Choroid plexus epithelial cell (primary cell): ENCODE measurements around the gene SH3PXD2A.

ENCODE experiments used
- DNase-seq: peaks from one replicate; pipeline ENCODE4 v3.0.0-alpha.2; 2010; ENCODE audit warnings: low read depth
- H3K4me3 ChIP-seq: 2 replicates; pipeline ENCODE4 v1.5.1; 2011; ENCODE audit warnings: low read depth, mild to moderate bottlenecking, control low read depth, low read length, moderate library complexity
- CTCF ChIP-seq: conservative IDR thresholded peaks from 2 replicates; pipeline ENCODE4 v1.5.1; 2011; ENCODE audit warnings: low read depth, mild to moderate bottlenecking, control low read depth, inconsistent platforms, low read length, moderate library complexity

SH3PXD2A gene

GRCh38 chr10:103855424-103855823 is at the start of gene SH3PXD2A:
Gene SH3PXD2A, minus strand, starts transcription at chr10:103855576. Its CDS starts 310 bp downstream, at chr10:103855266.
- peak within 1 kb of the TSS; percentile 54 for H3K4me3 ChIP-seq
- TF ChIP-seq CTCF, result no peak
- no peak for DNase-seq

GRCh38 chr10:103901299-103901698 is 45.9 kb upstream of the SH3PXD2A start:
- no peak for TF ChIP-seq CTCF
- no peak overlapping the region for H3K4me3 ChIP-seq
- no peak for DNase-seq

- no peak for DNase-seq
- no peak for TF ChIP-seq CTCF
- H3K4me3 ChIP-seq, result no peak overlapping the region
Measured at GRCh38 chr10:103899312-103899711, 43.9 kb upstream of the SH3PXD2A start.

GRCh38 chr10:103897241-103897774 is 41.9 kb upstream of the SH3PXD2A start:
- no peak for TF ChIP-seq CTCF
- peak; percentile 35 for DNase-seq

GRCh38 chr10:103896225-103896624 is 40.8 kb upstream of the SH3PXD2A start:
- no peak for TF ChIP-seq CTCF
- peak; percentile 73 for DNase-seq
- no peak overlapping the region for H3K4me3 ChIP-seq

More at GRCh38 chr10:103897241-103897774, 41.9 kb upstream of the SH3PXD2A start:
- H3K4me3 ChIP-seq, result no peak overlapping the region

- peak; percentile 61 for DNase-seq
- no peak for TF ChIP-seq CTCF
- H3K4me3 ChIP-seq, result no peak overlapping the region
Measured at GRCh38 chr10:103895411-103896186, 40.2 kb upstream of the SH3PXD2A start.

GRCh38 chr10:103894441-103894864 is 39.1 kb upstream of the SH3PXD2A start:
- no peak for TF ChIP-seq CTCF
- DNase-seq, result peak; percentile 35
- no peak overlapping the region for H3K4me3 ChIP-seq
